Fibroblast of peridontal ligament (primary cell): Measurements from ENCODE around the gene PPM1A.

Source experiments
- DNase-seq: peaks from one replicate; pipeline ENCODE4 v3.0.0-alpha.2; 2010; ENCODE audit errors: extremely low read depth

PPM1A gene

GRCh38 chr14:60323199-60323896 lies 74.3 kb downstream of the PPM1A start:
- DNase-seq = no peak

GRCh38 chr14:60324837-60325236 lies 75.8 kb downstream of the PPM1A start:
- DNase-seq = no peak

GRCh38 chr14:60326274-60326673 lies 77.3 kb downstream of the PPM1A start:
- no peak for DNase-seq

GRCh38 chr14:60327447-60328331 lies 78.7 kb downstream of the PPM1A start:
- peak; percentile 9 for DNase-seq

GRCh38 chr14:60328583-60328982 lies 79.6 kb downstream of the PPM1A start:
- DNase-seq = no peak

- no peak for DNase-seq
Observed at GRCh38 chr14:60329274-60329673, 80.3 kb downstream of the PPM1A start.

GRCh38 chr14:60331201-60332045 lies 82.4 kb downstream of the PPM1A start:
- peak; percentile 55 for DNase-seq

- no peak for DNase-seq
Observed at GRCh38 chr14:60332046-60332399, 83.0 kb downstream of the PPM1A start.

GRCh38 chr14:60332869-60333268 lies 83.8 kb downstream of the PPM1A start:
- no peak for DNase-seq

GRCh38 chr14:60339571-60339970 lies 90.5 kb downstream of the PPM1A start:
- no peak for DNase-seq

GRCh38 chr14:60343571-60344071 lies 94.6 kb downstream of the PPM1A start:
- DNase-seq = no peak

- DNase-seq = no peak
Observed at GRCh38 chr14:60344751-60345150, 95.7 kb downstream of the PPM1A start.

- DNase-seq = peak; percentile 15
Observed at GRCh38 chr14:60346706-60347105, 97.7 kb downstream of the PPM1A start.

- no peak for DNase-seq
Observed at GRCh38 chr14:60348211-60348610, 99.2 kb downstream of the PPM1A start.
